Measurements from ENCODE around the gene SVIL. TPM values are rescaled to one million over a fixed set of nuclear protein-coding genes. Genes with fewer than 3 reads are reported as not detected.

The SVIL gene
- polyA plus RNA-seq, 1 donor from 2014 or later: 7.3 TPM

DNA sequence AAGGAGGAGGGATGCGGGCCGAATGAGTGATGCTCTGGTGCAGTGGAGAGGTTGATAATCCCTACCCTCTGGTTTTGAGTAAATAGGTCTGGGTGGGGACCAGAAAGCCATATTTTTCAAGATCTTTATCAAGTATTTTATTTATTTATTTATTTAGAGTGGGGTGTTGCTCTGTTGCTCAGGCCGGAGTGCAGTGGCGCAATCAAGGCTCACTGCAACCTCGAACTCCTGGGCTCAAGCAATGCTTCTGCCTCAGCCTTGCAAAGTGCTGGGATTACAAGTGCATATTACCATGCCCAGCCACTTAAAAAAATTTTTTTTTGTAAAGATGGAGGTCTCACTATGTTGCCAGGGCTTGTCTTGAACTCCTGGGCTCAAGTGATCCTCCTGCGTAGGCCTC lies 21.6 kb downstream of the SVIL start:
- Histone ChIP-seq H3K36me3 (ENCODE audit: insufficient read depth, low read length) (no peaks in the 10 kb centered on the region), H3F3A (ENCODE audit: insufficient read depth, low read length, poor library complexity, severe bottlenecking) (no peaks in the 10 kb centered on the region), H4K20me1 (ENCODE audit: insufficient read depth) (no peaks in the 10 kb centered on the region), H3K4me3 (ENCODE audit: low read length) (no peak overlapping the region), H3K27me3 (ENCODE audit: insufficient read depth, low read depth, low read length) (no peaks in the 10 kb centered on the region), H3K9ac (ENCODE audit: low read length) (no peak overlapping the region), H3K9me3 (ENCODE audit: low read length) (no peaks in the 10 kb centered on the region), H3K27ac (ENCODE audit: low read length) (no peak overlapping the region), H3K4me2 (ENCODE audit: low read length) (no peak overlapping the region), H2AFZ (ENCODE audit: low read depth, low read length) (no peak overlapping the region), H3K9me2 (ENCODE audit: insufficient read depth, low read length) (no peaks in the 10 kb centered on the region), H3K79me2 (replicated peaks; ENCODE audit: insufficient read depth, low read length) (no peaks in the 10 kb centered on the region)
- no peak for TF ChIP-seq TAF1 (IDR thresholded peaks at IDR 0.05; ENCODE audit: low read depth)
- TF ChIP-seq RAD21 (conservative IDR thresholded peaks at IDR 0.05): no peak
- TF ChIP-seq, protein P1, sequence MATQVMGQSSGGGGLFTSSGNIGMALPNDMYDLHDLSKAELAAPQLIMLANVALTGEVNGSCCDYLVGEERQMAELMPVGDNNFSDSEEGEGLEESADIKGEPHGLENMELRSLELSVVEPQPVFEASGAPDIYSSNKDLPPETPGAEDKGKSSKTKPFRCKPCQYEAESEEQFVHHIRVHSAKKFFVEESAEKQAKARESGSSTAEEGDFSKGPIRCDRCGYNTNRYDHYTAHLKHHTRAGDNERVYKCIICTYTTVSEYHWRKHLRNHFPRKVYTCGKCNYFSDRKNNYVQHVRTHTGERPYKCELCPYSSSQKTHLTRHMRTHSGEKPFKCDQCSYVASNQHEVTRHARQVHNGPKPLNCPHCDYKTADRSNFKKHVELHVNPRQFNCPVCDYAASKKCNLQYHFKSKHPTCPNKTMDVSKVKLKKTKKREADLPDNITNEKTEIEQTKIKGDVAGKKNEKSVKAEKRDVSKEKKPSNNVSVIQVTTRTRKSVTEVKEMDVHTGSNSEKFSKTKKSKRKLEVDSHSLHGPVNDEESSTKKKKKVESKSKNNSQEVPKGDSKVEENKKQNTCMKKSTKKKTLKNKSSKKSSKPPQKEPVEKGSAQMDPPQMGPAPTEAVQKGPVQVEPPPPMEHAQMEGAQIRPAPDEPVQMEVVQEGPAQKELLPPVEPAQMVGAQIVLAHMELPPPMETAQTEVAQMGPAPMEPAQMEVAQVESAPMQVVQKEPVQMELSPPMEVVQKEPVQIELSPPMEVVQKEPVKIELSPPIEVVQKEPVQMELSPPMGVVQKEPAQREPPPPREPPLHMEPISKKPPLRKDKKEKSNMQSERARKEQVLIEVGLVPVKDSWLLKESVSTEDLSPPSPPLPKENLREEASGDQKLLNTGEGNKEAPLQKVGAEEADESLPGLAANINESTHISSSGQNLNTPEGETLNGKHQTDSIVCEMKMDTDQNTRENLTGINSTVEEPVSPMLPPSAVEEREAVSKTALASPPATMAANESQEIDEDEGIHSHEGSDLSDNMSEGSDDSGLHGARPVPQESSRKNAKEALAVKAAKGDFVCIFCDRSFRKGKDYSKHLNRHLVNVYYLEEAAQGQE (IDR thresholded peaks at IDR 0.05; ENCODE audit: borderline replicate concordance): no peak
- no peak for TF ChIP-seq POLR2AphosphoS5 (IDR thresholded peaks at IDR 0.05)
- TF ChIP-seq MXI1 (conservative IDR thresholded peaks at IDR 0.05; ENCODE audit: poor library complexity, severe bottlenecking): no peak
- TF ChIP-seq EP300 (conservative IDR thresholded peaks at IDR 0.05; ENCODE audit: poor library complexity, severe bottlenecking): no peak
- TF ChIP-seq EZH2 (IDR thresholded peaks at IDR 0.05; ENCODE audit: borderline replicate concordance, insufficient read depth, low read length, poor library complexity, severe bottlenecking): no peak

DNA sequence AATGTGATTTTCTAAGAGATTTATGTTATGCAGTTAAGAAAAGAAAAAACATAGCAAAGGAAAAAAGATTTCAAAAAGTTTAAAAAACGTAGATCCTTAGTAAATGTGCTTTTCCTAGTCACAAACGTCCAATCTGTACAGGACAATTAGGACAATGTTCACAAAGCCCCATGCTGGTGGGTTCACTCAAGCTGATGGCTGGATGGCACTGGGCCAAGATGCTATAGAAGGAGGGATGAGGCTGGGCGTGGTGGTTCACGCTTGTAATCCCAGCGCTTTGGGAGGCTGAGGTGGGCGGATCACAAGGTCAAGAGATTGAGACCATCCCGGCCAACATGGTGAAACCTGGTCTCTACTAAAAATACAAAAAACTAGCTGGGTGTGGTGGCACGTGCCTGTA lies 22.1 kb downstream of the SVIL start:
- H3K4me3 ChIP-seq (ENCODE audit: low read length): no peak overlapping the region
- H3K79me2 ChIP-seq (replicated peaks; ENCODE audit: insufficient read depth, low read length): no peaks in the 10 kb centered on the region
- H3K27me3 ChIP-seq (ENCODE audit: insufficient read depth, low read depth, low read length): no peaks in the 10 kb centered on the region
- no peaks in the 10 kb centered on the region for H3K36me3 ChIP-seq (ENCODE audit: insufficient read depth, low read length)
- H3K9me3 ChIP-seq (ENCODE audit: low read length): no peaks in the 10 kb centered on the region
- TF ChIP-seq RAD21 (conservative IDR thresholded peaks at IDR 0.05) (no peak), EZH2 (IDR thresholded peaks at IDR 0.05; ENCODE audit: borderline replicate concordance, insufficient read depth, low read length, poor library complexity, severe bottlenecking) (no peak), TAF1 (IDR thresholded peaks at IDR 0.05; ENCODE audit: low read depth) (no peak), EP300 (conservative IDR thresholded peaks at IDR 0.05; ENCODE audit: poor library complexity, severe bottlenecking) (no peak), MXI1 (conservative IDR thresholded peaks at IDR 0.05; ENCODE audit: poor library complexity, severe bottlenecking) (no peak), SMC3 (conservative IDR thresholded peaks at IDR 0.05; ENCODE audit: poor library complexity) (no peak), POLR2AphosphoS5 (IDR thresholded peaks at IDR 0.05) (no peak)
- TF ChIP-seq, protein P2, sequence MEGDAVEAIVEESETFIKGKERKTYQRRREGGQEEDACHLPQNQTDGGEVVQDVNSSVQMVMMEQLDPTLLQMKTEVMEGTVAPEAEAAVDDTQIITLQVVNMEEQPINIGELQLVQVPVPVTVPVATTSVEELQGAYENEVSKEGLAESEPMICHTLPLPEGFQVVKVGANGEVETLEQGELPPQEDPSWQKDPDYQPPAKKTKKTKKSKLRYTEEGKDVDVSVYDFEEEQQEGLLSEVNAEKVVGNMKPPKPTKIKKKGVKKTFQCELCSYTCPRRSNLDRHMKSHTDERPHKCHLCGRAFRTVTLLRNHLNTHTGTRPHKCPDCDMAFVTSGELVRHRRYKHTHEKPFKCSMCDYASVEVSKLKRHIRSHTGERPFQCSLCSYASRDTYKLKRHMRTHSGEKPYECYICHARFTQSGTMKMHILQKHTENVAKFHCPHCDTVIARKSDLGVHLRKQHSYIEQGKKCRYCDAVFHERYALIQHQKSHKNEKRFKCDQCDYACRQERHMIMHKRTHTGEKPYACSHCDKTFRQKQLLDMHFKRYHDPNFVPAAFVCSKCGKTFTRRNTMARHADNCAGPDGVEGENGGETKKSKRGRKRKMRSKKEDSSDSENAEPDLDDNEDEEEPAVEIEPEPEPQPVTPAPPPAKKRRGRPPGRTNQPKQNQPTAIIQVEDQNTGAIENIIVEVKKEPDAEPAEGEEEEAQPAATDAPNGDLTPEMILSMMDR (IDR thresholded peaks at IDR 0.05; ENCODE audit: poor library complexity, severe bottlenecking): no peak
- TF ChIP-seq, protein P1 (IDR thresholded peaks at IDR 0.05; ENCODE audit: borderline replicate concordance): no peak
- H3K4me2 ChIP-seq (ENCODE audit: low read length): no peak overlapping the region
- H3K27ac ChIP-seq (ENCODE audit: low read length): no peak overlapping the region
- H3K9me2 ChIP-seq (ENCODE audit: insufficient read depth, low read length): no peaks in the 10 kb centered on the region
- H3K9ac ChIP-seq (ENCODE audit: low read length): no peak overlapping the region
- no peaks in the 10 kb centered on the region for H3F3A ChIP-seq (ENCODE audit: insufficient read depth, low read length, poor library complexity, severe bottlenecking)
- no peaks in the 10 kb centered on the region for H4K20me1 ChIP-seq (ENCODE audit: insufficient read depth)
- no peak overlapping the region for H2AFZ ChIP-seq (ENCODE audit: low read depth, low read length)
